GM19351 (cell line): ENCODE measurements around the gene OSBPL6.

Experiments used
- ATAC-seq: cut with Tn5 transposase; IDR thresholded peaks from one replicate; pipeline ENCODE4 v1.9.1; 2021; ENCODE audit warnings: mild to moderate bottlenecking, moderate library complexity; ENCODE audit not compliant: unreplicated experiment

OSBPL6 gene

DNA sequence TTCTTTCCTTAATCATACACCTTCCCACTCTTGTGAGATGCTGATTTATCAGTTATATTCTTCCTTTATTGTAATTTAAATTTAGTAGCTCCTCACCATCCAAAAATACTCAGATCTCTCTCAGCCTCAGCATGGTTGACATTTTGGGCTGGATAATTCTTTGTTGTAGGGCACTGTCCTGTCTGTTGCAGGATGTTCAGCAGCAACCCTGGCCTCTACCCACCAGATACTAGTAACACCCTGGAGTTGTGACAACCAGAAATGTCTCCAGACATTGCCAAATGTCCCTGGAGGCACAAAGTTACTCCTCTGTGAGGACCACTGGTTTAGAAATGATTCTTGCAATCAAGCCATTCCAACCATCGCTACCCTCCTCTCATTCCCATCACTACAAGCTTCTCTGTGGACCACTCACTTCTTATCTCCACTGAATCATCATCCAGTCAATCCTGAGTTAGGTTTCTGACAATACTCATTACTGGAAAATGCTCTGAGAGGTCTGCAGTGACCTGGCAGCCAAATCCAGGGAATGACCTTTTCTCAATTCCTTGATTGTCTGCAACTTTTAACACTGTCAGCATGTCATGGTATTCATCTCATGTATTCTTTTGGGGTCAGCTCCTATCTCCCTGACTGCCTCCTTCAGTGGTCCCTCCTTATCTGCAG, 43.3 kb downstream of the OSBPL6 start:
- no peak for ATAC-seq

DNA sequence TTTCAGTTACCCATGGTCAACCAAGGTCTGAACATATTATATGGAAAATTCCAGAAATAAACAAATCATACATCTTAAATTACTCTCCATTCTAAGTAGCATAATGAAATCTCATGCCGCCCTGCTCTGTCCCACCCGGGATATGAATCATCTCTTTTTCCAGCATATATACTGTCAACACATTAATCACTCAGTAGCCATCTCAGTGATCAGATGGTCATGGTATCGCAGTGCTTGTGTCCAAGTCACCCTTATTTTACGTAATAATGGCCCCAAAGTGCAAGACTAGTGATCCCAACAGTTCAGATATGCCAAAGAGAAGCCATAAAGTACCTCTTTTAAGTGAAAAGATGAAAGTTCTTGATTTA, 43.8 kb downstream of the OSBPL6 start:
- ATAC-seq: no peak

DNA sequence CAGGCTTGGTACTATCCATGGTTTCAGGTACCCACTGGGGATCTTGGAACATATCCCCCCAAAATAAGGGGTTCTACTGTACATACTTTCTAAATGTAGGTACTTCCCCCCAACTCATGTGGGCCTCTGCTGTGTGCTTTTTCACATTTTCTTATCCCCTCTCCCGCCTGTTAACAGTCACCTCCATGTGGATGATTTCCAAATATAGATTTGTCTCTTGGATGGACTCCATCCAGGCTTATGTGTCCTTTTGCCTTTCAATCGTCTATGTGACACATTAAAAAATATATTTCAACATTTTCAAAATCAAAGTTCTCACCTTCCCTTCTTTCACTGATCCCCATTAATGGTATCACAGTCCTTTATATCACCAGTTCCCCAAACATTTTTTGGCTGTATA, 44.4 kb downstream of the OSBPL6 start:
- ATAC-seq: no peak

DNA sequence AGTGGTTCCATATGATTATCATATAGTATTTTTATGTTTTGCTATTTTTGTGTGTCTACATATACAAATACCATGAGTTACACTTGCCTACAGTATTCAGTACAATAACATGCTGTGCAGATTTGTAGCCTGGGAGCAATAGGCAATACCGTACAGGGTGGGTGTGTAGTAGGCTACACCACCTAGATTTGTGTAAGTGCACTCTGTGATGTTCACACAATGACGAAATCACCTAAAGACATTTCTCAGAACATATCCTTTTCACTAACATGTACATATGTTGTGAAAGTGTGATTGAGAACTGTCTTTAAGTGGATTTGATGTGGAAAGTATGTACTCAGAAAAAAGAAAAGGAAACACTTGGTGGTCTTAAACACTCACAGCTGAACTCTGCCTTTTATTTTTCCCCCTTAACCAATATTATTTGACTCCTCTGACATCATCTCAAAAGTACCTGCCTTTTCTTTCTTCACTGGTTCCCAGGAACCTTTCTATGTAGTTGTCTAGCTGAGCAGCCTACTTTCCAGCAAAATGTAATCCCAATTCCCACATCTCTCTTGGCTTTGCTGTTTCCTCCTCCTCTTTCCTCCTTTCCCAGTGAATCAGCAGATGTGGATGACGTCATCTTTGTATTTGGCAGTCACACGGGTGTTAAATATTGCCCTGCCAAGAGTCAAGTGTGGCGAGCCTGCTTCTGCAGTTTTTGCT, 47.7 kb downstream of the OSBPL6 start:
- no peak for ATAC-seq

DNA sequence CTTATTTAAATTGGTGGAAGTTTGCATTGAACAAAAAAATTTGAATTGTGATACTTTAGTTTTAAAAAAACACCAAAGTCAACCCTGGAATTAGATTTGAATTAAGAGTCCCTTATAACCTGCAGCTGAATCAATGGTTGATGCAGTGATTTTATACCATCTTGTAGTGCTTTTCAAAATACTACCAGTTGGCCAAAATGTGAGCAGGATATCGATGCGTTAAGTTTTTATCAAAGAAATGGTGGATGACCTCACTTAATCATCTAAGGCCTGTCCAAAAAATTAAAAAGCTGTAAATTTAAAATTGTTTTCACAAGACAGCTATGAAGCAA, 48.2 kb downstream of the OSBPL6 start:
- ATAC-seq: no peak

DNA sequence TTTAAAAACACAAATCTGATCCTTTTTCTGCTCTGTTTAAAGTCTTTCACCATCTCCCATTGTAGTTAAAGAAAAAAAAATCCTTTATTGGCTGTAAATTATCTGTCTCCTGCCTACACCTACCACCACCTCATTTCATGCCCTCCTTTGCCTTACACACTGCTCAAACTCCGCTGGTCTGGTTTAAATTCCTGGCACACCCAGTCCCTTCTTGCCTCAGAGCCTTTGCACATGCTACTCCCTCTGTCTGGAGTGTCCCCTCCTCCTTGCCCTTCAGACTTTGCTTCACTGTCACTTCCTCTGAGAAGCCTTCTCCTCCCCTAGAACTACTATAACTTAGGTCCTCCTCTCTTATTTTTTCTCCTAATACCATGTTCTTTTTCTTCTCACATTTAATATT, 49.6 kb downstream of the OSBPL6 start:
- no peak for ATAC-seq

DNA sequence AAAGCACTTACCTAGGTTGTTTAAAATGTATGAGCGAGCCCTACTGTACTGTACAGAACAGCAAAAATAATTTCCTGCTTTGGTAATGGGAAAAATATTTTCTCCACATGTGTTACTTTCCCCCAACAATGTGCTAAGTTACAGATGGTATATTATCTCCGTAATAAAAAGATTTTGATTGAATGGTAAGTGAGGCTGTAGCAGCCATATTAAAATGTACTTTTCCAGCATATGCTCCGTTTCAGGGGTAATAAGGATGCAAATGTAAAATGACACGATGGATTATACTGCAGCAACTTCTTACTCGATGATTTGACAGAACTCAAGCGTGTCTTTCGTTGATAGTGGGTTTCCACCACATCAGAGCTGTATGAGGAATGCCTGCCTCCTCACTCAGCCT, 50.5 kb downstream of the OSBPL6 start:
- ATAC-seq: no peak

DNA sequence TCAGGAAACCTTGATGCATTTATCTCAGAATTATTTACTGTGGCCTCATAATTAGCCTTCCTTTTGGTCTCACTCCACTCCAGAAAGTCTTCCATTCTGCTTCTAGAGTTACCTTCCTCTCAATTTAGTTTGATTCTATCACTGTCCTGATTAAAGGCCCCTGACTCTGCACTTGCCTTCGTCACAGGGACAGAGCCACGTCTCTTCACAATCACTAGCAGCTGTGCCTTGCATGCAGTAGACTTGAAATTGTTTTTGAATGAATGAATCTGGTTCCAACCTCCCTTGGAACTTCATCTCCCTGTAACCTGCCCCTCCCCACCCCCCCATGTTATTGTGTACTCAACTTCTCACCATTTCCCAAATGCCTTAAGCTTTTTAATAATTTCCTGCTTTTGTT, 52.4 kb downstream of the OSBPL6 start:
- ATAC-seq: no peak

DNA sequence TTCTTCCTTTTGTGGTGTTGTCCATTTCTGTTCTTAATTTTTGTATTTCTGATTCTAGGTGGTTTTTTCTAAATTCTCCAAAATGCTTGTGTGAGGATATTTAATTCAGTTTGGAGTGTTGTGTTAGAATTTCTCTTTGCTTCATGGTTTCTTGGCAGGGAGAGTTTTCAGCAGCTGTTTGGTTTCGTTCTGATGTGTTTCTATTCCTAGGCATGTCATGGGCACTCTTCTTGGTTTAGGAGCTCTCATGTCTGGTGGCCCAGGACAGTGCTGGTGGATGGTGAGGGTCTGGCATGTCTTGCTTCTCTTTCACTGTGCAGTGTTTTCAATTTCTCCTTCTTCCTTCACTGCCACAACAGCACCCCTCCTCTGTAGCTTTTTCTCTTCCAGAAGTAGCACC, 52.9 kb downstream of the OSBPL6 start:
- ATAC-seq: no peak

DNA sequence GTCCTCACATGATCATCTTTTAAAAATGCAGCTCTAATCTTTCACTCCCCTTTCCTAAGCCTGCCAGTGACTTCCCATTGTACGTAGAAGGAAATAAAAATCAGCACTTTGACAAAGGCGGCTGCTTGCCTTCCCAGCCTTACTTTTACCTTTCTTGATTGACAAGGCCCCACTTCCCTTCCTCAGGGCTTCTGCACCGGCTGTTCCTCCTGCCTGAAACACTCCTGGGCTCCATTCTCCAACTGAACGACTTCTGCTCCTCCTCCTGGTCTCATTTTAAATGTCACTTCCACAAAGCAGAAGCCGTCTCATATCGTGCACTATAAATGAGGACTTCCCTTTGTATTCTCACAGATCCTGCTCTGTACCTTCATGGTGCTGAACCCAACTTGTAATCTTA, 56.1 kb downstream of the OSBPL6 start:
- no peak for ATAC-seq

DNA sequence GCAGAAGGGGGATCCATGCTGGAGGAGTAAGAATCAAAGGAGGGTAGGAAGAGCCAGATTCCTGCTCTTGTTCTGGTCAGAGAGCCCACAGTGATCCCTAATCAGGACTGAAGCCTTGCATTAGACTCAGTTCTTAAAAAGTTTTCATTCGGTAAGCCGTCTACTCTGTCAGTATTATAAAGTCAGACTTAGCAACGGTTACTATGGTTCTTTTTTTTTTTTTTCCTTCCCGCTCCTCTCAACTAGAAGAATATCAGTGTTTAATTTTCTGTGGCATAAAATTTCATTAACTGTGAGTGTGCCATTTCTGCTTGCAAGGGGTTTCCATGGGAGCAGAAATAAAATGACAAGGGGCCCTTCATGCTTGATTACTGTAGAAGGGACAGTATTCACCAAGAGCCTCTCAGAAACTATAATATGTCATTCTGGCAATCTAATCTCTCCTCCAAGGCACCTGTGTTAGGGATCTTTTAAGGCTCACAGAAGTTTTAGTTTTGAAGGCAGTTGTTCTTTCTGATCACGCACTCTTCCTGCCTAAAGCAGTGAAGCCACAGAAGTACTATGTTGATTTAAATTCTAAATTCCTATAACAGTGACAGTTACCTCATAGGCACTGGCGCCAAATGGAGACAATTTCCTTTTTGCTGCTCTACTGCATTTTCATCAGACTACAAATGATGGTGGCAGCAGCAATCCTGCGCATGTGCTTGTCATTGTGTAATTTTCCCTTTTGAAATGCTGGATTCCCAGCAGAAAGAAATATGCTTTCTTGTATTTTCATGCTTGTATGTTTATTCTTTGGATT, 57.0 kb downstream of the OSBPL6 start:
- no peak for ATAC-seq

DNA sequence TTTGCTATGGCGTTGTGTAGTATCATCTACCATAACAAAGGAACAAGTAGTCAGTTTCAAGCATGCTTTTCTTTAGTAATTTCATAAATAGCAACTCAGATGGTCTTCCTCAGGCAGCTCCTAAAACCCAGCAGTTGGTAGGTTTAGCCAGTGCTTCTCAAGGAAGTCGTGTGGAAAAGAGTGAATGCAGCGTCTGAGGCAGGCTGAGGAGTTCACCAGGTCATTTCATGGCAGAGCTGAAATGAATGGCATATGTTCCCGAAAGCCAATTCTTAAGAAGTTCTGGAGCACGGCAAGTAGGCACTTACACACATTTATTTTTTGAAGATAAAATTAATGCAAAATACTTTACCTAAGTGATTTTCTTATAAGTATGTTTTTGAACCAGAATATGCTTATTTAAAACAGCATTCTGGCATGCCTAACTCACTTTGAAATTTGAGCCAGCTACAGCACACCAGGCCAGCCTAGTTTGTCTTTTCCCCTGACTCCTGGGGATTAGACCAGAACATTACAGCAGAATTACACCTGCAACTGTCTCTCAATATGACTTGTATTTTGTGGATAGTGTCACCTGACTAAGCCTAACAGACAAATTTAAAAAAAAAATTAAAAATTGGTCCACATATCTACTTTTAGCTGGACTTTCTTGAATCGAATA, 62.2 kb downstream of the OSBPL6 start:
- ATAC-seq: no peak

DNA sequence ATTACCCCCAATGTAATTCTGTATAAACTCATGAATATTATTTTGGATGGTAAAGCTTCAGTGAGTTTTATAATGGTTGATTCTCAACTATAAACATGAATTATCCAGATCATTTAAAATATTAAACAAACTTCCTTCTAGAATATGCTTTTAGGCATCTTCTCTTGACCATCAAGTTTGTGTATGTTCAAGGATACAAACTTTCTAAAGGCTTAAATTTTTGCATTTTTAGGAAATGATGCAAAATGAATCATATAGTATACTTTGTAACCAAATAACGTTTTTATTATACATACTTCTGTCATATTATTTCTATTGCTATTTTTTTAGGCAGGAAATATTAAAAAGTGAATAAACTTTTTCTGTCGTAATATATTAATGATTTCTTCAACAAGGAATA, 62.8 kb downstream of the OSBPL6 start:
- ATAC-seq: no peak

DNA sequence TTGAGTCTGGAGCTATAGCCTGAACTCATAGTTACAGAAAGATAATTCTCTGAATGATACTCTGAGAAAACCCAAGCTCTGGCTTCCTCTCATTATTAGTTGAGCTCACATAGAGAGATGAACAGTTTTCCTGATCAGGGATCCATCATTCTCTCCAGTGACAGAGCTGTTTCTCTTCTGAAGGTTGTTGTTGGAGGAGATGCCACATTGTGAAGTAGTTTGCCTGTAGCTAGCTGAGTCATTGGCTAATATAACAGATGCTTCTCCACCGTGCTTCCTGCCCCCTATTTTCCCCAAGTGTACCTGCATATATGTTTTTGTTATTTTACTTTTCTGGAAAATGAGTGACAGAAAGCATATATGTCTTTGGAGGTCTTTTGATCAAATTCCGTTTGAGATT, 64.6 kb downstream of the OSBPL6 start:
- no peak for ATAC-seq

DNA sequence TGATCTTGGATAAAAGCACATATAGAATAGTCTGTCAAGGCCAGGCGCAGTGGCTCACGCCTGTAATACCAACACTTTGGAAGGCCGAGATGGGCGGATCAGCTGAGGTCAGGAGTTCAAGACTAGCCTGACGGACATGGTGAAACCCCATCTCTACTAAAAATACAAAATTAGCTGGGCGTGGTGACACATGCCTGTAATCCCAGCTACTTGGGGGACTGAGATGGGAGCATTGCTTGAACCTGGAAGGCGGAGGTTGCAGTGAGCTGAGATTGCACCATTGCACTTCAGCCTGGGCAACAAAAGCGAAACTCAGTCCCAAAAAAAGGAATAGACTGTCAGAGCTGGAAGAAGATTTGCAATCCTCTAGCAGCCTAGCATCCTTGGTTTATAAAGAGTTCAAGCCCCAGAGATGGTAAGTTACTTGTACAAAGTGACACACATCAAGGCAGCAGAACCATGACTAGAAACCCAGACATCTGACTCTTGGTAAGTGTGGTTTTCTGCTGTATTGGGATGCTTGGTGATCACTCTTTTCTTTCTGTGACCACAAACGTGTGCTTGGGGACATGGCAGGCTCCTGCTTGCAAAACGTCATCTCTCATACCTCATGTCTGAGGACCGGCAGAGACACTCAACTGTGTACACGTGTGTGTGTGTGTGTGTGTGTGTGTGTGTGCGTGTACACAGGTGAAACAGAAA, 69.0 kb downstream of the OSBPL6 start:
- ATAC-seq: no peak

DNA sequence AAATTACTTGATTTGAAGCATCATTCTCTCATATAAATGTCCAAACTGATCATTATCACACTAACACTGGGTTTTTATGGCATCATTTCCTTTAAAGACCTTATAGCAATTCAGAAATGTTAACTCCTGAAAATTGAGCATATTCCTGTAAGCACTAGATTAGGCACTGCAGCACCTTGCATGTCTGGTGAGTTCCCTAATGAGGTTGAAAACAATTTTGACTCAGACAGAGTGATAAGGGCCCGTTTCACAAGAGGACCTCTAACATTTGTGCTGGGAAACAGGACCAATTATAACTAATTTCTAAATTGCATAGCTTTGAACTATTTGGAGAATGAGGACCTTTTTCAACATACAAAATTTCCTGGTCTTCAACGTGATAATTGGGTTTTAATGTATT, 69.9 kb downstream of the OSBPL6 start:
- ATAC-seq: no peak

DNA sequence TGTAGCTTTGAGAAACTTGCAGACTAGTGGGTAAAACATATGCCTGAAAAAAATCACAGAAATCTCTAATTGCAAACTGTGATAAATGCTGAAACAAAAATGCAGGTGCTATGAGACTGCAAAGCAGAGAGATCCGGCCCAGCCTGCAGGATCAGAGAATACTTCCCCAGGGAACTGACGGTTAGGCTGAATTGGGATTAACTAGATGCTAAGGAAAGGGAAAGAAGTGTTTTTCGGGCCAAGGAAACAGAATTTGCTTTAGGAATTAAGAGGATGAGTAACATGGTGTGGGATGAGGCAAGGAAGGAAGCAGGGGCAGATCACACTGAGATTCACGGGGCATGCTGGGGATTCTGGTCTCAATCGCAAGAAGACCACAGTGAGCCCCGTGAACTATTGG, 71.5 kb downstream of the OSBPL6 start:
- ATAC-seq: no peak

DNA sequence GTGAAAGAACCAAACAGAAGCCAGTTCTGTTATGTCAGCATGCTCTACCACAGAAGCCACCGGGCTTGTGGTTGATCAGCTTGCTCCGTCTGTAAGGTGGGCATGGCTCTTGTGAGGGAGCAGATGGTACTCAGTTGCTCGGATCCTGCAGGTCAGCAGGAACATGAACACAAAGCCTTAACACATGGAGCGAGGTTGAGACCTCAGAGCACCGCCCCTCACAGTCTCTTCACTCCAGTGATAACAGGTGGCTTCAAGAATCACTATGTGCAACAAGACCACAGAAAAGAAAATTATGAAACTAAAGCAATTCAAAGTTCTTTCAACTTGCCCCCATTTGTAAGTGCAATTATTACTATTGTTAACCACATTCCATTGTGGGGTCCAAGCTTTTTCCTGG, 72.1 kb downstream of the OSBPL6 start:
- ATAC-seq: no peak

DNA sequence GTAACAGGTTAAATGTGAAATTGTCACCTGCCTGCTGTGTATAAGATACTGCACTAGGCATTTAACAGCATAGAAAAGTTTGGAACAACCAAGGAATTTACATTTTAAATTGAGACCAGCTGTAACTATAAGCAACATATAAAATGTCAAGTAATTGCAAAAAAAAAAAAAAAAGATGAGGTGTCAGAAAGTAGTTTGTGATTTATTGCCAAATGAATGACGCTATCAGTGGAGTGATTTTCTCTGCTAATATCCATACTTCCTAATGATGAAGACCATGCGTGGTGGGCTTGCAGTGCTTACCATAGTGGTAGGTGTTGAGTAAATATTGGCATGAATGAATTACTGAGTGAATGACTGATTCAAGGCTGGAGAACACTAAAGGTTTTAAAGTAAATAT, 73.3 kb downstream of the OSBPL6 start:
- ATAC-seq: no peak

DNA sequence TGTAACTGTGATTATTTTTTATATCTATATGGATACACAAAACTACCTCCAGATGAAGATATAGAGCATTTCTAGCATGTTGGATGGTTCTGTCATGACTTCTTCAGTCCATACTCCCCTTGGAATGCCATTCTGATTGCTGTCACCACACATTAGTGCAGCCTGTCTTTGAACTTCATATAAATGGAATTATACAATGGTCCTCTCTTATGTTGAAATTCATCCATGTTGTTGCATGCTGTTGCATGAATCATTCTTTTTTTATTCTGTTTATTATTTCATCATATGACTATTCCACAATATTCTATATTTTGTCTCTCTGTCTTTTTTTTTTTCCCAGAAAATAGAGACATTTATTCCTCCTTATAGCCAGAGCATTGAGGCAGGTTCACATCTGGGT, 74.1 kb downstream of the OSBPL6 start:
- ATAC-seq: no peak
